H9 (cell line): ENCODE measurements around the gene ARL1. TPM values are rescaled to one million over a fixed set of nuclear protein-coding genes. Genes with fewer than 3 reads are reported as not detected.

Experiments
- DNase-seq: peaks from one replicate; pipeline ENCODE4 v3.0.0-alpha.2; 2017
- H2AFZ ChIP-seq: one replicate; pipeline ENCODE4 v1.6.1; 2013; ENCODE audit warnings: mild to moderate bottlenecking, low read length, control low read depth, moderate library complexity
- H2AK5ac ChIP-seq: 2 replicates; pipeline ENCODE4 v1.6.1; 2013; ENCODE audit warnings: low read length, control low read depth, mixed read lengths; ENCODE audit not compliant: insufficient read length
- H2BK120ac ChIP-seq: one replicate; pipeline ENCODE4 v1.6.1; 2013; ENCODE audit warnings: low read depth, mild to moderate bottlenecking, low read length, control low read depth, inconsistent platforms; ENCODE audit not compliant: poor library complexity, severe bottlenecking
- H2BK12ac ChIP-seq: 2 replicates; pipeline ENCODE4 v1.6.1; 2013; ENCODE audit warnings: low read length, control low read depth, mixed read lengths, low read depth; ENCODE audit not compliant: insufficient read length
- H2BK15ac ChIP-seq: 2 replicates; pipeline ENCODE4 v1.6.1; 2013; ENCODE audit warnings: low read depth, low read length, control low read depth
- H2BK20ac ChIP-seq: one replicate; pipeline ENCODE4 v1.6.1; 2013; ENCODE audit warnings: low read depth, mild to moderate bottlenecking, low read length, control low read depth, inconsistent platforms; ENCODE audit not compliant: poor library complexity, severe bottlenecking
- H2BK5ac ChIP-seq: 2 replicates; pipeline ENCODE4 v1.6.1; 2013; ENCODE audit warnings: low read length, control low read depth, mixed read lengths; ENCODE audit not compliant: insufficient read length
- H3K14ac ChIP-seq: 2 replicates; pipeline ENCODE4 v1.6.1; 2013; ENCODE audit warnings: low read length, control low read depth; ENCODE audit not compliant: insufficient read depth
- H3K18ac ChIP-seq: 2 replicates; pipeline ENCODE4 v1.6.1; 2013; ENCODE audit warnings: low read depth, mild to moderate bottlenecking, mixed read lengths, low read length, control low read depth; ENCODE audit not compliant: insufficient read length
- H3K23ac ChIP-seq: 2 replicates; pipeline ENCODE4 v1.6.1; 2013; ENCODE audit warnings: low read length, control low read depth, mixed read lengths, low read depth; ENCODE audit not compliant: insufficient read length
- H3K23me2 ChIP-seq: 2 replicates; pipeline ENCODE4 v1.6.1; 2013; ENCODE audit warnings: low read depth, mild to moderate bottlenecking, mixed read lengths, low read length, control low read depth; ENCODE audit not compliant: insufficient read length, poor library complexity, severe bottlenecking
- H3K27ac ChIP-seq: 2 replicates; pipeline ENCODE4 v1.5.1; 2013; ENCODE audit warnings: low read length, control low read depth, mixed read lengths, low read depth; ENCODE audit not compliant: insufficient read length
- H3K27me3 ChIP-seq: 2 replicates; pipeline ENCODE4 v1.6.1; 2013; ENCODE audit warnings: low read length, control low read depth, inconsistent platforms; ENCODE audit not compliant: insufficient read depth
- H3K4ac ChIP-seq: 2 replicates; pipeline ENCODE4 v1.6.1; 2013; ENCODE audit warnings: low read depth, mild to moderate bottlenecking, control low read depth, inconsistent platforms, low read length, moderate library complexity
- H3K4me1 ChIP-seq: 2 replicates; pipeline ENCODE4 v1.6.1; 2013; ENCODE audit warnings: low read length, control low read depth, inconsistent platforms; ENCODE audit not compliant: insufficient read depth
- H3K4me2 ChIP-seq: 2 replicates; pipeline ENCODE4 v1.6.1; 2013; ENCODE audit warnings: low read length, control low read depth, mixed read lengths; ENCODE audit not compliant: insufficient read length, insufficient read depth
- H3K56ac ChIP-seq: 2 replicates; pipeline ENCODE4 v1.6.1; 2013; ENCODE audit warnings: low read depth, mild to moderate bottlenecking, mixed read lengths, low read length, control low read depth; ENCODE audit not compliant: insufficient read length
- H3K79me1 ChIP-seq: 2 replicates; pipeline ENCODE4 v1.6.1; 2013; ENCODE audit warnings: low read depth, mild to moderate bottlenecking, moderate library complexity, low read length, control low read depth, inconsistent platforms; ENCODE audit not compliant: insufficient read depth, poor library complexity, severe bottlenecking
- H3K79me2 ChIP-seq: 2 replicates; pipeline ENCODE4 v1.6.1; 2013; ENCODE audit warnings: low read length, control low read depth, inconsistent platforms; ENCODE audit not compliant: insufficient read depth
- H3K9ac ChIP-seq: 2 replicates; pipeline ENCODE4 v1.6.1; 2013; ENCODE audit warnings: low read length, control low read depth, mixed read lengths; ENCODE audit not compliant: insufficient read length; ENCODE audit errors: extremely low read depth
- H3K9me3 ChIP-seq: one replicate; pipeline ENCODE4 v1.6.1; 2013; ENCODE audit warnings: low read depth, low read length, inconsistent platforms; ENCODE audit not compliant: control insufficient read depth
- H3T11ph ChIP-seq: one replicate; pipeline ENCODE4 v1.6.1; 2013; ENCODE audit warnings: mild to moderate bottlenecking, low read length, control low read depth, inconsistent platforms
- H4K20me1 ChIP-seq: one replicate; pipeline ENCODE4 v1.6.1; 2013; ENCODE audit not compliant: control insufficient read depth, insufficient read length, insufficient read depth
- H4K5ac ChIP-seq: 2 replicates; pipeline ENCODE4 v1.6.1; 2013; ENCODE audit warnings: low read depth, mild to moderate bottlenecking, mixed read lengths, low read length, control low read depth; ENCODE audit not compliant: insufficient read length
- H4K8ac ChIP-seq: replicated peaks from 2 replicates; pipeline ENCODE4 v1.6.1; 2013; ENCODE audit warnings: low read length, control low read depth, mixed read lengths, low read depth; ENCODE audit not compliant: insufficient read length
- H4K91ac ChIP-seq: 2 replicates; pipeline ENCODE4 v1.6.1; 2013; ENCODE audit warnings: low read depth, mild to moderate bottlenecking, moderate library complexity, mixed read lengths, low read length, control low read depth; ENCODE audit not compliant: insufficient read length
- H3K27ac Mint-ChIP-seq, 3 experiments: 2 replicates in 2 of 3; 3 replicates in 1 of 3; pipeline ENCODE4 v1.8.0; 2020 to 2021; ENCODE audit warnings: mixed read lengths in 3 of 3, mild to moderate bottlenecking in 1 of 3, moderate library complexity in 1 of 3
- H3K27me3 Mint-ChIP-seq: 2 replicates; pipeline ENCODE4 v1.8.0; 2021; ENCODE audit warnings: low read depth, mild to moderate bottlenecking, moderate library complexity, mixed read lengths
- H3K36me3 Mint-ChIP-seq, 3 experiments: 2 replicates in 2 of 3; 3 replicates in 1 of 3; pipeline ENCODE4 v1.8.0; 2020 to 2021; ENCODE audit warnings: low read depth in 3 of 3, mixed read lengths in 3 of 3; ENCODE audit not compliant: insufficient read depth in 1 of 3
- H3K4me1 Mint-ChIP-seq, 2 experiments: 2 replicates each; pipeline ENCODE4 v1.8.0; 2020; ENCODE audit warnings: mixed read lengths in 2 of 2
- H3K4me3 Mint-ChIP-seq, 2 experiments: 2 replicates in 1 of 2; 3 replicates in 1 of 2; pipeline ENCODE4 v1.8.0; 2020 to 2021; ENCODE audit warnings: mild to moderate bottlenecking in 2 of 2, mixed read lengths in 2 of 2, moderate library complexity in 1 of 2
- H3K9me3 Mint-ChIP-seq, 2 experiments: 2 replicates in 1 of 2; 3 replicates in 1 of 2; pipeline ENCODE4 v1.8.0; 2020; ENCODE audit warnings: mild to moderate bottlenecking in 2 of 2, mixed read lengths in 2 of 2, moderate library complexity in 1 of 2
- total RNA-seq: library from RNA; stranded (reverse); gene quantifications from 2 replicates; pipeline ENCODE4 v1.2.1, GENCODE V29; 2021
- TF ChIP-seq, protein P1 (sequence below): fragments of 200-600 bp; sonication (generic); conservative IDR thresholded peaks from 3 replicates; pipeline ENCODE4 v1.8.0; 2021; ENCODE audit warnings: antibody characterized with exemption, mild to moderate bottlenecking

The ARL1 gene
- total RNA-seq, 1 experiment from 2014 or later: 71.1 TPM

DNA sequence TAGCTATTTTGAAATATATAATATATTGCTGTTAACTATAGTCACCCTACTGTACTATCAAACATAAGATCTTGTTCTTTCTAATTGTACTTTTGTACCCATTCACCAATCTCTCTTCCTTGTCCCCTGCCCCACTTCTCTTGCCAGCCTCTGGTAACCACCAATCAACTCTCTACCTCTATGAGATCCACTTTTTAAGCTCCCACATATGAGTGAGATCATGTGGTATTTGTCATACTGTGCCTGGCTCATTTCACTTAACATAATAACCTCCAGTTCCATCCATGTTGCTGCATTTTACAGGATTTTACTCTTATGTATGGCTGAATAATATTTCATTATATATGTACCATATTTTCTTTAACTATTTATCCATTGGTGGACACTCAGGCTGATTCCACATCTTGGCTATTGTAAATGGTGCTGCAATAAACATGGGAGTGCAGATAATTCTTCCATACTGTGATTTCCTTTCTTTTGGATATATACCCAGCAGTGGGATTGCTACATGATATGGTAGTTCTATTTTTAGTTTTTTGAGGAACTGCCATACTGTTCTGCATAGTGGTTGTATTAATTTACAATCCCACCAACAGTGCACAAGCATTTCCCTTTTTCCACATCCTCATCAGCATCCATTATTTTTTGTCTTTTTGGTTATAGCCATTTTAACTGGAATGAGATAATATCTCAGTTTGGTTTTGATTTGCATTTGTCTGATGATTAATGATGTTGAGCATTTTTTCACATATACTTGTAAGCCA lies 34.1 kb upstream of the ARL1 start:
- Histone ChIP-seq H3K23me2 (no peaks in the 10 kb centered on the region), H2AFZ (no peak overlapping the region), H3K27ac (no peak overlapping the region), H4K8ac (no peak overlapping the region), H3K9ac (no peak overlapping the region), H3K79me2 (no peaks in the 10 kb centered on the region), H3K4ac (no peak overlapping the region), H3K23ac (no peak overlapping the region), H3T11ph (no peak overlapping the region), H2AK5ac (no peak overlapping the region), H3K18ac (no peak overlapping the region), H2BK120ac (no peak overlapping the region), H2BK15ac (no peak overlapping the region), H3K9me3 (no peaks in the 10 kb centered on the region), H4K20me1 (no peaks in the 10 kb centered on the region), H4K91ac (no peak overlapping the region), H3K14ac (no peak overlapping the region), H2BK12ac (no peak overlapping the region), H3K4me1 (no peaks in the 10 kb centered on the region), H3K27me3 (no peaks in the 10 kb centered on the region), H3K56ac (no peak overlapping the region), H3K79me1 (no peaks in the 10 kb centered on the region), H2BK20ac (no peak overlapping the region), H2BK5ac (no peak overlapping the region), H3K4me2 (no peak overlapping the region), H4K5ac (no peak overlapping the region)
- Mint-ChIP-seq H3K36me3 (no peaks in the 10 kb centered on the region), H3K27ac (no peak overlapping the region), H3K4me1 (no peaks in the 10 kb centered on the region), H3K9me3 (no peaks in the 10 kb centered on the region), H3K4me3 (no peak overlapping the region), H3K27me3 (peaks cover 1% of the 10 kb centered on the region; the same call in 1 of the 2 replicates)
- no peak for DNase-seq
- TF ChIP-seq, protein P1, sequence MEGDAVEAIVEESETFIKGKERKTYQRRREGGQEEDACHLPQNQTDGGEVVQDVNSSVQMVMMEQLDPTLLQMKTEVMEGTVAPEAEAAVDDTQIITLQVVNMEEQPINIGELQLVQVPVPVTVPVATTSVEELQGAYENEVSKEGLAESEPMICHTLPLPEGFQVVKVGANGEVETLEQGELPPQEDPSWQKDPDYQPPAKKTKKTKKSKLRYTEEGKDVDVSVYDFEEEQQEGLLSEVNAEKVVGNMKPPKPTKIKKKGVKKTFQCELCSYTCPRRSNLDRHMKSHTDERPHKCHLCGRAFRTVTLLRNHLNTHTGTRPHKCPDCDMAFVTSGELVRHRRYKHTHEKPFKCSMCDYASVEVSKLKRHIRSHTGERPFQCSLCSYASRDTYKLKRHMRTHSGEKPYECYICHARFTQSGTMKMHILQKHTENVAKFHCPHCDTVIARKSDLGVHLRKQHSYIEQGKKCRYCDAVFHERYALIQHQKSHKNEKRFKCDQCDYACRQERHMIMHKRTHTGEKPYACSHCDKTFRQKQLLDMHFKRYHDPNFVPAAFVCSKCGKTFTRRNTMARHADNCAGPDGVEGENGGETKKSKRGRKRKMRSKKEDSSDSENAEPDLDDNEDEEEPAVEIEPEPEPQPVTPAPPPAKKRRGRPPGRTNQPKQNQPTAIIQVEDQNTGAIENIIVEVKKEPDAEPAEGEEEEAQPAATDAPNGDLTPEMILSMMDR: no peak
